HG02678 (cell line): ENCODE results near the gene HAGH.
"Not testable (repeated sequence)": the region's sequence is repeated elsewhere in the genome, so short reads cannot be mapped to it uniquely, and the experiment has no call there.

ENCODE experiments used
- ATAC-seq: cut with Tn5 transposase; IDR thresholded peaks from one replicate; pipeline ENCODE4 v1.9.1; 2021; ENCODE audit warnings: mild to moderate bottlenecking, moderate library complexity; ENCODE audit not compliant: unreplicated experiment

The HAGH gene

GRCh38 chr16:1826691-1827573, at the start of gene HAGH, which contains the start of gene FAHD1:
TSS of gene HAGH (minus strand) at chr16:1826825. CDS start at chr16:1826787, 38 bp downstream.
TSS of gene FAHD1 (plus strand) at chr16:1827206. CDS start at chr16:1827239, 33 bp downstream.
- ATAC-seq: peak; percentile 87

- not testable (repeated sequence) for ATAC-seq
Observed at GRCh38 chr16:1876066-1876465, 49.4 kb upstream of the HAGH start.

DNA sequence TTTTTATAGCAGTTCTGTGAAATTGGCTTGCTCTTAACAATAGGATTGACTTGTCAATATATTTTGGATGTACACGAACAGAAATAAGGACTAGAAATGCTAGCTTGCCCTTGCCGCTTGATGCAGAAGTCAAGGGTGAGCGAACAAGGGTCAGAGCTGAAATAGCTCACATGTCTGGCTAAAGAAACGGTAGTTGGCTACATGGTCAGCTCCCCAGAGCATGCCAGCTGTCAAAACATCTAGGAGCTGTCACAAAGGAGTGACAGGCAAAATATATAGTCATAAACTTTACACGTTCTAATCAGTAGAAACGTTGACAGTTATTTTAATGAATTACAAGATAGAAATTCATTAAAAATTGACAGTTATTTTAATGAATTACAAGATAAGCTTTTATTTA, 48.2 kb upstream of the HAGH start:
- no peak for ATAC-seq

- ATAC-seq: no peak
Observed at GRCh38 chr16:1871974-1872635, 45.5 kb upstream of the HAGH start, which contains the start of gene MEIOB. TSS of gene MEIOB (minus strand) at chr16:1872164. CDS start at chr16:1868175, 3,989 bp downstream.

DNA sequence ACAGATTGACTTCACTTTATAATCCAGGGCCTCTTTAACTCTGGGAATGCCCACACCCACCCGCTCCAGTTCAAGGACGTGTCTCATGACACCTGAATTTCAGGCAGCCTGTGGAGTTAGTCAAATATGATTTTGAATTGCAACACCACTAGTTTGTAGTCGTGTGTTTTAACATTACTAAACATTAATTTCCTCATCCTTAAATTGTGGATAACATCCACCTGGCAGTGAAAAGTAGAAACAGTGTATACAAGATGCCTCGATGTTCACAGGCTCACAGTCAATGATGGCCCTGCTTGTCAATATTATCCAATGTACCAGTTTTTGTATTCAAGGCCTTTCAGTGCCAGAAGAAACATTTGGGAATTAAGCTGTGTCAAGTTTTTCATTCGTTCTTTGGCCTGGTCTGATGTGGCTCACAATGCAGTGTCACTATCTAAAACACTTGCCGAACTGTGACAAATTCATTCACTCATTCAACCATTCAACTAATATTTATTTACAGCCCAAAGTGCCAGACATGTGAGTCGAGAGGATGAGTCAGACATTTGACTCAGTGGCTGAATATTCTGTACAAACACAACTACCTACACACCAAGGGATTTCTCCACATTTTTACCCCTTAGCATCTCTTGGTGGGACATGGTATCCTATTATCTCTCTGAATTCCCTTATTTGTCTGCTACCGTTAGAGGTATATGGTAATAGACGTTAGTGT, 43.9 kb upstream of the HAGH start:
- no peak for ATAC-seq

DNA sequence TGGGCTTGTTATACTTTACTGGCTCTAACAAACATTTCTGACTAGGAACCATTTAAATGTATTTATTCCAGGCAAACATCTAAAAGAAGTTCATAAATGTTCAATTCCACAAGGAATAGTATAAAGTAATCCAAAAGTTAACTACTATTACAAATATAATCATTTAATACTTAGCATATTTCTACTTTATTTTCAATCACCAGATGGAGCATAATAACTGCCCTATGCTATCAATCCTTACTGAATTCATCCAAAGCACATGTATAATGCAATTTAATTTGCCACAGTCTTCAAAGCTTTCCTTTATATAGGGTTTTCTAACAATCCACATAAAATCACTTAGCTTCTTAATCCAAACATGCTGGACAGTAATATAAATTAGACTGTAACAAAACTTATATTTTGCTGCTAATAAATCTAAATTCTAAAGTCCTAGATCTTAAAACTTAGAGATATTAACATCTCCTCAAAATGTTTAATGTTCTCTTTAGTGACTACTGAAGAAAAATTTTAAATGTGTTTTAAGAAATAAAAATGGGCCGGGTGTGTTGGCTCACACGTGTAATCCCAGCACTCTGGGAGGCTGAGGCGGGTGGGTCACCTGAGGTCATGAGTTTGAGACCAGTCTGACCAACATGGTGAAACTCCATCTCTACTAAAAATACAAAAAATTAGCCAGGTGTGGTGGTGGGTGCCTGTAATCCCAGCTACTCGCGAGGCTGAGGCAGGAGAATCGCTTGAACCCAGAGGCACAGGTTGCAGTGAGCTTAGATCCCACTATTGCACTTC, 39.5 kb upstream of the HAGH start:
- no peak for ATAC-seq

DNA sequence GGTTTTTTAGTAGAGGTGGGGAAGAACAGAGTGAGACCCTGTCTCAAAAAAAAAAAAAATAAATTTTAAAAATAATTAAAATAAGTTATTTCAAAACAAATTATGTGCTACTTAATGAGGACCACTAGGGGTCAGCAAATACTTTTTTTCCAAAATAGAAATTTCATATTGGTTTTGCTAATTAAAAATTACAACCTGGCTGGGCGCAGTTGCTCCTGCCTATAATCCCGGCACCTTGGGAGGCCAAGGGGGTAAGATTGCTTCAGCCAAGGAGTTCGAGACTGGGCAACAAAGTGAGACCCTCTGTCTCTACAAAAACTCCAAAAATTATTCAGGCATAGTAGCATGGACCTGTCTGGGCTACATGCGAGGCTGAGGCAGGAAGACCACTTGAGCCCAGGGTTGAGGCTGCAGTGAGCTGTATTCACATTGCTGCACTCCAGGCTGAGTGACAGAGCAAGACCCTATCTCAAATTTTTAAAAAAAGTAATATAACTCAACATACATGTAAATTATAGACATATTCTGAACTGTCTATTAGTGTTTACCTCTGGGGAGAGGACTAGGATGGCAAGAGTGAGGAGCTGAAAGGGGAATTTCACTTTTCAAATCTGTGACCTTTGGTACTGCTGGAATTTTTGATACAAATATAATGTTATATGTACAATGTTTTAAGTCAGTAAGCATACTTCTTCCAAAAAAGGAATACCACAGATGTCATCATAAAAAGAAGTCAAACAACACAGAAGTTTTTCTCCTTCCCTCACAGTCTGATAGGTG, 37.2 kb upstream of the HAGH start:
- no peak for ATAC-seq

- ATAC-seq: no peak
Observed at GRCh38 chr16:1862394-1862793, 35.8 kb upstream of the HAGH start.

DNA sequence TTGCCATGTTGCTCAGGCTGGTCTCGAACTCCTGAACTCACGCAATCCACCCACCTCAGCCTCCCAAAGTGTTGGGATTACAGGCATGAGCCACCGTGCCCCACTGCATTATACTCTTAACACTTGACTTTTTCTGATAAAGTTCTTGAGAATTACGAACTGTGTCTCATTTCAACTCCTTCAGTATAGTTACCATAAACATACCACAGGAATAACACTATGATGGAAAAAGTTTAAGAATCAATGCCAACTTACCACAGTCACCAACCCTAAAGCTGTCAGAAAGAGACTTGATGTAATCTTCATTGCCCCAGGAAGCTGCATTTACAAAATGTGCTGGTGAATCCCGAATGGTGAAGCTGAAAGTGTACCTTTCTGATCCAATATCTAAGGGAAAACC, 35.1 kb upstream of the HAGH start:
- no peak for ATAC-seq

GRCh38 chr16:1859650-1860049, 33.0 kb upstream of the HAGH start:
- ATAC-seq: no peak

DNA sequence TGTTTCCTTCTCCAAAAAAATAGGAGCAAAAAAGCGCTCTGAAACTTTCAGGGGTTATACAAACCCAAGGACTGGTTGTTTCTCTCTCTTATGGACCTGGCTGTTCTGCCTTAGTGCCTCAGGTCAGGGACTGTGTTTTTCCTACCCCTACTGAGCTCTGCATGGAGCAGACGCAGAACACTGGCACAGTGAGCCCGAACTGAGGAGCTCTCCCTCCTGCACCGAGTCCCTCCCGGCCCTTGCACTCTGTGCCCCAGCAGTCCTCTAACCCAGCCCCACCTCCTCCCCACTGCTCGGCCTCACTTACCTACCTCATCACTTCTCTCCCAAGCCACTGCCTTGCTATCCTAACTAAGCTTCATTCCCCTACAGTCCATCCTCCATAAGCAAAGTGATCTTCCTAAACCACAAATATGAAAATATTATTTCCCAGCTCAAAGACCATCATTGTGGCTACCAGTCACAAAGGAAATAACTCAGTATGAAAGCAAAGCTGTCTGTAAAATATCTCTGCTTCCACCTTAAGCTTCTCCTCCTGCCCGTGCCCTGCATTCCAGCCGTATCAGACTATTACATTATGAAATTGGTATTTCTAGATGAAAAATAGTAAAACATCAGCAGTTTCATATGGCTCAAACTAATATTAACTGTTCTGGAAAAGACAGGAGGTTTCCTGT, 31.7 kb upstream of the HAGH start:
- no peak for ATAC-seq

- ATAC-seq: no peak
Observed at GRCh38 chr16:1857433-1858097, 30.9 kb upstream of the HAGH start.

DNA sequence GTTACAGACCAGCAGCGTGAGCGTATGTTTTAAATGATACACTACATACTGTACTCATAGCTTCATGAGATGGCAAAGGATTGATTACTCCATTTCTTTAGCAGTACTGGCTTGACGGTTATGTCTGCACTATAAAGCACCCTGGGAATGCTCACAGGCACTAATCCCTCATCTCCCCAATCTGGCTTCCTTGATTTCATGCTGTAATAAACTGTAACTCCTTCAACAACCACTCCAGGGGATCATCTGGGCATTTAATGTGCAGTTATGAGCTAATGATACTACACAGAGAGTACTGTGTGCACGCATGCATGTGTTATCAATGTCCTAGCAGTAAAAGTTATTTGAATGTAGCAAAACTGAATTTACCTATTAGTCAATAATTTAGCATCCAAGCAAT, 25.2 kb upstream of the HAGH start:
- ATAC-seq: no peak

DNA sequence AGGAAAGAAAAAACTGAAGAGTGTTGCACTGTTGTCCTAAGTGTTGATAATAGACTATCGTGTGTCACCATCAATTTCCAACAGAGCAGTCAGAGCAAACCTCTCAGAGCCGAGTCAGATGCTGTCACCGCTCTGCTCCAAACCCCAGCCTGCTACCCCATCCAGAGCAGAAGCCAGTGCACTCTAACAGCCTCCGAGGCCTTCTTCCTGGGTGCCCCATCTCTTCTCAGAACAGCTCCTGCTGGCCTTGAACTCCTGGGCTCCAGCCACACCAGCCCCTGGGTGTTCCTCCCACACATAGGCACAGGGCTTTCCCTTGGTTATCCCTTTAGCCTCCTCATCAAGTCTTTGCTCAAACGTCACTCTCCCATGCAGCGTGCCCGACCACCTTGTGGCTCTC, 24.4 kb upstream of the HAGH start:
- ATAC-seq: no peak

- ATAC-seq: no peak
Observed at GRCh38 chr16:1846416-1846815, 19.8 kb upstream of the HAGH start.

DNA sequence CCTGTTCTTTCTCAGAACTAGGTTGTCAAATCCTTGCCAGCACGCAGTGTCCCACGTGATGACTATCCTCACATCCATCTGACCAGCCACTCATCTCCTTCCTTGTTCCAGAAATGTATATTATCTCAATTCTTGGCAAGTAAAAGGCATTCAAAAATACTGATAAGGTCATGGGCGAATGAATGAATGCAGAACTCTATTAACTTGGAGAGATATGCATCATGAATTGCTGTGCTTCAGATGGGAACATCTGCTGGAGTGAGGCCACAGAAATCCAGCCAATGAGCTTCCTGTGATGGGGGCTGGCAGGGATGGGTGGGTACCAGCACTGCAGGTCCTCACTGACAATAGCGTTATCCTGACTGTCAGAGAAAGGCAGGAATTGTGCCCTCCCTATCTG, 19.4 kb upstream of the HAGH start:
- ATAC-seq: no peak

GRCh38 chr16:1839554-1839953, 12.9 kb upstream of the HAGH start:
- ATAC-seq: no peak

DNA sequence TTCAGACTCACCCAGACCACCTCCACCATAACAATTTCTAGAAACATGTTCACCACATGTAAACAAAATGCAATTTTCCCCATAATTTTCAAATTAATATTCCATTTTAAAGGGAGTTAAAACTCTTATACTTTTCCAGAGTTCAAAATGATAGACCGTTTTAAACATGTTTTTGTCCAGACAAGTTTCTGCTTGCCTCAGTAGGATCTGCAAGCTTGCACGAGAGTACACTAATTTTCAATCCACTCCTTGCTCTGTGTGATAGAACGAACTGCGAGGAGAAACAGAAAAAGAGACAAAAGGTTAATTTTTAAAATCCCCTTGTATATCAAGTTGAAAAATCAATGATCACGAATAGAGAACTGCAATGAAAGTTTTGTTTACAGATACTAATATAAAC, 7.5 kb upstream of the HAGH start:
- no peak for ATAC-seq
